Measurements from ENCODE around the gene NUDT12. TPM values are rescaled to one million over a fixed set of nuclear protein-coding genes. Genes with fewer than 3 reads are reported as not detected.

Gene NUDT12
- total RNA-seq, 1 experiment from 2014 or later = 15.8 TPM

DNA sequence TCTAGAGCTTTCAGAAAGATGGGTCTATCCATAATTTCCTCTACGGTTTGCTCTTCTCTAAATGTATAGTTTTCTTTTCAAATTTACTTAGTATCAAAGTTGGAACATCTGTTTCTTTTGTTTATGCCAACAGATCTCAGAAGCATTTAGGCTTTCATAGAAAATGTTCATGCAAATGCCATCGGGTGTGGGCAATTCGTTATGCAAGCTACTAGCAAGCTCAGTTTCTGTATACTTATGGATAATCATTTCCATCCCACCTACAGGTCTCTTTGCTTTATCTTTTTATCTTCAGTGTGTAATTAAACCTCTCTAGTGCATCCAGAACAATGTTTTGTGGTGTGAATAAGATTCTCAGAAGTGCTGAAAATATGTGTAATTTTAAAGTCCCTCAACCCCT lies 59.9 kb downstream of the NUDT12 start:
- RAD21 ChIA-PET (ENCODE audit: low non-redundant PET in 1 of 2, low total read pairs in 2 of 2, uncharacterized antibody in 2 of 2, unreplicated experiment in 2 of 2) = no interaction called here
- Histone ChIP-seq H2AFZ (ENCODE audit: low read depth, low read length, poor library complexity, severe bottlenecking) (no peak overlapping the region), H4K20me1 (ENCODE audit: insufficient read depth) (no peaks in the 10 kb centered on the region), H3K27ac (ENCODE audit: low read depth, low read length) (no peak overlapping the region), H3K79me2 (ENCODE audit: insufficient read depth, low read length) (no peaks in the 10 kb centered on the region), H3K4me3 (replicated peaks in 1 of 2; ENCODE audit: low read depth in 1 of 2, low read length in 2 of 2) (no peak overlapping the region), H3K4me1 (ENCODE audit: control insufficient read depth in 1 of 2, insufficient read depth in 2 of 2, low read length in 2 of 2) (no peaks in the 10 kb centered on the region), H3K9me2 (ENCODE audit: insufficient read depth) (no peaks in the 10 kb centered on the region), H3K9me3 (ENCODE audit: control insufficient read depth in 1 of 2, insufficient read depth in 1 of 2, low read depth in 1 of 2, low read length in 2 of 2) (no peaks in the 10 kb centered on the region; a peak in 1 of 4 replicates), H3K27me3 (ENCODE audit: insufficient read depth, low read length) (no peaks in the 10 kb centered on the region), H3K4me2 (ENCODE audit: low read length) (no peak overlapping the region), H3K36me3 (ENCODE audit: control insufficient read depth in 1 of 2, insufficient read depth in 2 of 2, low read length in 2 of 2) (no peaks in the 10 kb centered on the region), H3K9ac (ENCODE audit: low read length) (no peak overlapping the region)
- POLR2A ChIA-PET = no interaction called here
- no peak for ATAC-seq
- no peak for DNase-seq (ENCODE audit: low read depth, low spot score)
- CTCF ChIA-PET = no interaction called here
- intact Hi-C loops (cut with micrococcal nuclease) = no loop called here
- TF ChIP-seq ZFX (IDR thresholded peaks at IDR 0.05) (no peak), ZNF274 (IDR thresholded peaks at IDR 0.05; ENCODE audit: low read depth, low read length) (no peak), SRF (IDR thresholded peaks at IDR 0.05; ENCODE audit: low read depth) (no peak), FOSL1 (IDR thresholded peaks at IDR 0.05; ENCODE audit: low read depth) (no peak), EGR1 (IDR thresholded peaks at IDR 0.05; ENCODE audit: low read depth) (no peak), CEBPB (IDR thresholded peaks at IDR 0.05; ENCODE audit: low read depth) (no peak), JUND (IDR thresholded peaks at IDR 0.05) (no peak), SIN3A (IDR thresholded peaks at IDR 0.05; ENCODE audit: low read depth) (no peak)
- TF ChIP-seq, protein P1, sequence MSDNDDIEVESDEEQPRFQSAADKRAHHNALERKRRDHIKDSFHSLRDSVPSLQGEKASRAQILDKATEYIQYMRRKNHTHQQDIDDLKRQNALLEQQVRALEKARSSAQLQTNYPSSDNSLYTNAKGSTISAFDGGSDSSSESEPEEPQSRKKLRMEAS (IDR thresholded peaks at IDR 0.05) = no peak
- TF ChIP-seq, protein P2, sequence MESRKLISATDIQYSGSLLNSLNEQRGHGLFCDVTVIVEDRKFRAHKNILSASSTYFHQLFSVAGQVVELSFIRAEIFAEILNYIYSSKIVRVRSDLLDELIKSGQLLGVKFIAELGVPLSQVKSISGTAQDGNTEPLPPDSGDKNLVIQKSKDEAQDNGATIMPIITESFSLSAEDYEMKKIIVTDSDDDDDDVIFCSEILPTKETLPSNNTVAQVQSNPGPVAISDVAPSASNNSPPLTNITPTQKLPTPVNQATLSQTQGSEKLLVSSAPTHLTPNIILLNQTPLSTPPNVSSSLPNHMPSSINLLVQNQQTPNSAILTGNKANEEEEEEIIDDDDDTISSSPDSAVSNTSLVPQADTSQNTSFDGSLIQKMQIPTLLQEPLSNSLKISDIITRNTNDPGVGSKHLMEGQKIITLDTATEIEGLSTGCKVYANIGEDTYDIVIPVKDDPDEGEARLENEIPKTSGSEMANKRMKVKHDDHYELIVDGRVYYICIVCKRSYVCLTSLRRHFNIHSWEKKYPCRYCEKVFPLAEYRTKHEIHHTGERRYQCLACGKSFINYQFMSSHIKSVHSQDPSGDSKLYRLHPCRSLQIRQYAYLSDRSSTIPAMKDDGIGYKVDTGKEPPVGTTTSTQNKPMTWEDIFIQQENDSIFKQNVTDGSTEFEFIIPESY (IDR thresholded peaks at IDR 0.05; ENCODE audit: extremely low read depth, insufficient replicate concordance, low read length) = no peak
- TF ChIP-seq, protein P3, sequence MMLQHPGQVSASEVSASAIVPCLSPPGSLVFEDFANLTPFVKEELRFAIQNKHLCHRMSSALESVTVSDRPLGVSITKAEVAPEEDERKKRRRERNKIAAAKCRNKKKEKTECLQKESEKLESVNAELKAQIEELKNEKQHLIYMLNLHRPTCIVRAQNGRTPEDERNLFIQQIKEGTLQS (IDR thresholded peaks at IDR 0.05) = no peak
- BruUV-seq (replicated peaks) = no TSS peak

Data from HCT116 (cell line).